Neural progenitor cell (in vitro differentiated cells): Measurements from ENCODE around the gene C2CD4C. TPM values are rescaled to one million over a fixed set of nuclear protein-coding genes. Genes with fewer than 3 reads are reported as not detected.
A peak's percentile ranks its signal among the peaks of the same experiment; 100 is the strongest.
"Not testable (repeated sequence)": the region's sequence is repeated elsewhere in the genome, so short reads cannot be mapped to it uniquely, and the experiment has no call there.

Source experiments
- DNase-seq: peaks from one replicate; pipeline ENCODE4 v3.0.0-alpha.2; 2016; ENCODE audit warnings: low spot score
- H2AFZ ChIP-seq: fragments of 200-600 bp; sonication (generic); replicated peaks from 2 replicates; pipeline ENCODE4 v1.6.1; 2016; ENCODE audit warnings: antibody characterized with exemption
- H3F3A ChIP-seq: fragments of 200-600 bp; sonication (generic); 2 replicates; pipeline ENCODE4 v1.6.1; 2016; ENCODE audit warnings: antibody characterized with exemption, low read depth
- H3K27ac ChIP-seq: fragments of 200-600 bp; sonication (generic); 2 replicates; pipeline ENCODE4 v1.5.1; 2016; ENCODE audit warnings: mild to moderate bottlenecking
- H3K27me3 ChIP-seq: fragments of 200-600 bp; sonication (generic); 2 replicates; pipeline ENCODE4 v1.6.1; 2016; ENCODE audit warnings: mild to moderate bottlenecking, moderate library complexity
- H3K36me3 ChIP-seq: fragments of 200-600 bp; sonication (generic); 2 replicates; pipeline ENCODE4 v1.5.1; 2016
- H3K4me1 ChIP-seq: fragments of 200-600 bp; sonication (generic); 2 replicates; pipeline ENCODE4 v1.6.1; 2016; ENCODE audit warnings: mixed run types
- H3K4me2 ChIP-seq: fragments of 200-600 bp; sonication (generic); 2 replicates; pipeline ENCODE4 v1.6.1; 2016
- H3K4me3 ChIP-seq: fragments of 200-600 bp; sonication (generic); 2 replicates; pipeline ENCODE4 v1.5.1; 2016
- H3K79me2 ChIP-seq: fragments of 200-600 bp; sonication (generic); 2 replicates; pipeline ENCODE4 v1.6.1; 2016; ENCODE audit warnings: low read depth
- H3K9ac ChIP-seq: fragments of 200-600 bp; sonication (generic); 2 replicates; pipeline ENCODE4 v1.6.1; 2016
- H3K9me3 ChIP-seq: fragments of 200-600 bp; sonication (generic); 2 replicates; pipeline ENCODE4 v1.5.1; 2016; ENCODE audit warnings: low read depth
- H4K20me1 ChIP-seq: fragments of 200-600 bp; sonication (generic); 2 replicates; pipeline ENCODE4 v1.6.1; 2016; ENCODE audit warnings: low read depth
- H3K27ac Mint-ChIP-seq: 3 replicates; pipeline ENCODE4 v1.8.0; 2021; ENCODE audit warnings: mixed read lengths
- H3K27me3 Mint-ChIP-seq: 2 replicates; pipeline ENCODE4 v1.8.0; 2022; ENCODE audit warnings: low read depth, mild to moderate bottlenecking, inconsistent platforms, moderate library complexity, mixed read lengths; ENCODE audit not compliant: insufficient read depth
- H3K36me3 Mint-ChIP-seq: 3 replicates; pipeline ENCODE4 v1.8.0; 2021; ENCODE audit warnings: mixed read lengths
- H3K4me1 Mint-ChIP-seq: 3 replicates; pipeline ENCODE4 v1.8.0; 2021; ENCODE audit warnings: mixed read lengths
- H3K4me3 Mint-ChIP-seq: 3 replicates; pipeline ENCODE4 v1.8.0; 2021; ENCODE audit warnings: mild to moderate bottlenecking, moderate library complexity, mixed read lengths
- H3K9me3 Mint-ChIP-seq: 3 replicates; pipeline ENCODE4 v1.8.0; 2020; ENCODE audit warnings: mixed read lengths
- EZH2 ChIP-seq: fragments of 200-600 bp; sonication (generic); IDR thresholded peaks from 2 replicates; pipeline ENCODE4 v1.6.1; 2017; ENCODE audit warnings: antibody characterized with exemption, mild to moderate bottlenecking, moderate library complexity
- EZH2phosphoT487 ChIP-seq: fragments of 200-600 bp; sonication (generic); IDR thresholded peaks from 2 replicates; pipeline ENCODE4 v1.6.1; 2017; ENCODE audit warnings: antibody characterized with exemption
- total RNA-seq: library from RNA; depleted of rRNA; stranded (reverse); fragments of >200 nt; gene quantifications from 2 replicates; pipeline ENCODE4 v1.2.3, GENCODE V29; 2015; ENCODE audit warnings: low replicate concordance
- TF ChIP-seq, protein P1 (sequence below): fragments of 200-600 bp; sonication (generic); IDR thresholded peaks from 2 replicates; pipeline ENCODE4 v1.5.1; 2017; ENCODE audit warnings: antibody characterized with exemption, mild to moderate bottlenecking

C2CD4C gene
- total RNA-seq, 1 donor from 2014 or later: 2.3 TPM

DNA sequence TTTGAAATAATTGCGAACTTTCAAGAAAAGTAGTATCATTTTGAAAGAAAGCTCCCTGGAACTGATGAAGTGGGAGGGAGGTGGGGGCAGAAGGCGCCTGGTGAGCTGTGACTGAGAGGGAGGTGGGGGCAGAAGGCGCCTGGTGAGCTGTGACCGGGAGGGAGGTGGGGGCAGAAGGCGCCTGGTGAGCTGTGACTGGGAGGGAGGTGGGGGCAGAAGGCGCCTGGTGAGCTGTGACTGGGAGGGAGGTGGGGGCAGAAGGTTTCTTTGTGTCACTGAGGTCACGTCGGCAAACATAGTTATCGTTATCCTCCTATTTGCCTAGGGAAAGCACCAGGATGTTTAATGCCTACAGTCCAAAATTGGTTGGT lies 24.2 kb downstream of the C2CD4C start:
- H3K36me3 Mint-ChIP-seq: no peaks in the 10 kb centered on the region
- Histone ChIP-seq H3K9me3 (no peaks in the 10 kb centered on the region), H3K36me3 (no peaks in the 10 kb centered on the region), H3K9ac (no peak overlapping the region), H3K4me2 (no peak overlapping the region), H2AFZ (no peak overlapping the region), H4K20me1 (no peaks in the 10 kb centered on the region), H3F3A (peaks cover 16% of the 10 kb centered on the region), H3K4me1 (peaks cover 11% of the 10 kb centered on the region), H3K4me3 (no peak overlapping the region), H3K27ac (no peak overlapping the region), H3K27me3 (peaks cover 19% of the 10 kb centered on the region), H3K79me2 (no peaks in the 10 kb centered on the region)
- peak overlapping the region; percentile 79 for H3K27ac Mint-ChIP-seq
- H3K4me3 Mint-ChIP-seq: no peak overlapping the region
- H3K4me1 Mint-ChIP-seq: peaks cover 28% of the 10 kb centered on the region
- no peak for DNase-seq
- no peak for TF ChIP-seq EZH2
- no peak for TF ChIP-seq EZH2phosphoT487
- TF ChIP-seq, protein P1, sequence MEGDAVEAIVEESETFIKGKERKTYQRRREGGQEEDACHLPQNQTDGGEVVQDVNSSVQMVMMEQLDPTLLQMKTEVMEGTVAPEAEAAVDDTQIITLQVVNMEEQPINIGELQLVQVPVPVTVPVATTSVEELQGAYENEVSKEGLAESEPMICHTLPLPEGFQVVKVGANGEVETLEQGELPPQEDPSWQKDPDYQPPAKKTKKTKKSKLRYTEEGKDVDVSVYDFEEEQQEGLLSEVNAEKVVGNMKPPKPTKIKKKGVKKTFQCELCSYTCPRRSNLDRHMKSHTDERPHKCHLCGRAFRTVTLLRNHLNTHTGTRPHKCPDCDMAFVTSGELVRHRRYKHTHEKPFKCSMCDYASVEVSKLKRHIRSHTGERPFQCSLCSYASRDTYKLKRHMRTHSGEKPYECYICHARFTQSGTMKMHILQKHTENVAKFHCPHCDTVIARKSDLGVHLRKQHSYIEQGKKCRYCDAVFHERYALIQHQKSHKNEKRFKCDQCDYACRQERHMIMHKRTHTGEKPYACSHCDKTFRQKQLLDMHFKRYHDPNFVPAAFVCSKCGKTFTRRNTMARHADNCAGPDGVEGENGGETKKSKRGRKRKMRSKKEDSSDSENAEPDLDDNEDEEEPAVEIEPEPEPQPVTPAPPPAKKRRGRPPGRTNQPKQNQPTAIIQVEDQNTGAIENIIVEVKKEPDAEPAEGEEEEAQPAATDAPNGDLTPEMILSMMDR: no peak
- peaks cover 16% of the 10 kb centered on the region for H3K27me3 Mint-ChIP-seq
- H3K9me3 Mint-ChIP-seq: peaks cover 17% of the 10 kb centered on the region

DNA sequence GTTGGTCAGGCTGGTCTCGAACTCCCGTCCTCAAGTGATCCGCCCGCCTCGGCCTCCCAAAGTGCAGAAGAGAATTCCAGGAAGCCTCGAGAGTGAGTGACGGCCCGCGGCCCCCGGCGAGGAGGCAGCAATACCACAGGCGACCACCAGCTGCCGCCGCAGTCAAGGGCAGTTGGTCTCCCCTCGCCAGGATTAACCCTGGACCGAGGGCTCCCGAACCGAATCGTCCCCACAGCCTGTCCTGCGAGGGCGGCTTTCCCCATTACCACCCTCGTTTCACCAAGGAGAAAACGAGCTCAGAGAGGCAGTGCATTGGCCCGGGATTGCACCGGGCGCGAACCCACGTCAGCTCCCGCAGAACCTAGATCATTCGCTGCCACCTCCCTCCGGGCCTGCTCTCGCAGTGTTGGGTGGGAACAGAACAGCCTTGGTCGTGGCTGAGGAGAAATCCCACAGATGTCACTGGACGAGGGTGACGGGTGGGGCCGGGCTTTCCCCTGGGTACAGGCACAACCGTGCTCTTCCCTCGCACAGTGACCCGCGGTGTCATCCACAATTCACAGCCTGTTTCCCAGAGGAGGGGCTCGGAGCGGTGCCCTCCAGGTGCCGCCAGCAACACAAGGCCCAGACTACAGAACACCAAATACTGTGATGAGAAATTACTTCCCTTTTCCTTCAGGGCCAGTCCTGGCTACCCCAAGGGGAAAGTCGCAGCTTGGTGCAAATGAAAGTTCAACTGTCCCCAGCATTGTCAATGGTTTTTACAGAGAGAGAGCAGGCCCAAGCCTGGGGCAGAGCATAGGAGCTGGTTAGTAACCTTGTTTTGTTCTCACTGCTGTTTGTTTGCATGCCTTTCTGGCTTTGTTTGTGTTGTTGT lies 24.8 kb downstream of the C2CD4C start:
- Histone ChIP-seq H3K9ac (no peak overlapping the region), H3K27ac (no peak overlapping the region), H3K79me2 (no peaks in the 10 kb centered on the region), H2AFZ (peak overlapping the region; percentile 38), H3K4me3 (no peak overlapping the region), H3F3A (peaks cover 16% of the 10 kb centered on the region), H3K36me3 (no peaks in the 10 kb centered on the region), H4K20me1 (no peaks in the 10 kb centered on the region), H3K27me3 (peaks cover 19% of the 10 kb centered on the region), H3K4me2 (no peak overlapping the region), H3K9me3 (no peaks in the 10 kb centered on the region), H3K4me1 (peaks cover 11% of the 10 kb centered on the region)
- peak overlapping the region; percentile 79 for H3K27ac Mint-ChIP-seq
- DNase-seq: peak; percentile 77
- peaks cover 25% of the 10 kb centered on the region for H3K4me1 Mint-ChIP-seq
- no peaks in the 10 kb centered on the region for H3K36me3 Mint-ChIP-seq
- peaks cover 19% of the 10 kb centered on the region for H3K27me3 Mint-ChIP-seq
- TF ChIP-seq EZH2phosphoT487: no peak
- TF ChIP-seq, protein P1: peak; percentile 72
- H3K4me3 Mint-ChIP-seq: no peak overlapping the region
- H3K9me3 Mint-ChIP-seq: peaks cover 17% of the 10 kb centered on the region

DNA sequence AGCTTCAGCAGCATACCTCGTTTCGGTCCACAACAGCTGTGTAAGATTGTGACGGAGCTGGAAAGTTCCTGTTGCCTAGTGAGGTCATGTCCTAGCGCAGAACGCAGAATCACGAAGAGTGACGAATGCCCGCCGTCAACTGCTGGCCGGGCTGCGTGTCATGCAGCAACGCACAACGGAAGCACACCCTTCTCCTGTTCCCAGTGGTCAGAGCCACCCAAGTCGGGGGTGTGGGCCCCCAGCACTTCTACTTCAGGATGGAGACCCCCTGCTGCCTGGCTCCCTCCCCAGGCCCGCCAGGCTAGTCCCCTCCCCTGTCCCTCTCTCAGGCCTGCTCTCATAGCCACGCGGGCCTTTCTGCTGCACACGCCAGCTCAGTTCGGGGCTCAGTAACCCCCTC lies 25.9 kb downstream of the C2CD4C start:
- DNase-seq: no peak
- Mint-ChIP-seq H3K27ac (no peak overlapping the region), H3K36me3 (no peaks in the 10 kb centered on the region), H3K27me3 (peaks cover 14% of the 10 kb centered on the region), H3K9me3 (peaks cover 17% of the 10 kb centered on the region), H3K4me3 (no peak overlapping the region), H3K4me1 (peaks cover 25% of the 10 kb centered on the region)
- no peaks in the 10 kb centered on the region for H3K9me3 ChIP-seq
- H3K4me3 ChIP-seq: no peak overlapping the region
- H3K79me2 ChIP-seq: no peaks in the 10 kb centered on the region
- H3K36me3 ChIP-seq: no peaks in the 10 kb centered on the region
- H4K20me1 ChIP-seq: no peaks in the 10 kb centered on the region
- H3K27ac ChIP-seq: no peak overlapping the region
- no peak overlapping the region for H3K4me2 ChIP-seq
- TF ChIP-seq, protein P1: no peak
- TF ChIP-seq EZH2: no peak
- TF ChIP-seq EZH2phosphoT487: no peak
- peaks cover 11% of the 10 kb centered on the region for H3K4me1 ChIP-seq
- H3K9ac ChIP-seq: no peak overlapping the region
- no peak overlapping the region for H2AFZ ChIP-seq
- peaks cover 16% of the 10 kb centered on the region for H3F3A ChIP-seq
- H3K27me3 ChIP-seq: peaks cover 19% of the 10 kb centered on the region

DNA sequence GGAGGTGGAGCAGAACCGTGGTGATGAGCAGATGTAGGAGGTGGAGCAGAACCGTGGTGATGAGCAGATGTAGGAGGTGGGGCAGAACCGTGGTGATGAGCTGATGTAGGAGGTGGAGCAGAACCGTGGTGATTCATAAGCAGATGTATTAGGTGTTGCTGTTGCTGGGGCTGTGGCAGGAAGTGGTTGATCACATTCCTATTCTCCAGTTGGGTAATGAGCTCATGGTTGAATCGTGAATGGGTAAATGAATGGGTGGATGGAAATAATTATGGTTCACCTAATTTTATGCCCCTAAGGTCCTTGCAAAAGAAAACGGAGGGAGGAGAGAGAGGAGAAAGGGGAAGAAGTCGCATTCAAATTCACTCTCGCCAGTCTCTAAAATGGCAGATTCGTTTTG lies 26.4 kb downstream of the C2CD4C start:
- H3K4me2 ChIP-seq, DNase-seq, H4K20me1 ChIP-seq: not testable (repeated sequence)

DNA sequence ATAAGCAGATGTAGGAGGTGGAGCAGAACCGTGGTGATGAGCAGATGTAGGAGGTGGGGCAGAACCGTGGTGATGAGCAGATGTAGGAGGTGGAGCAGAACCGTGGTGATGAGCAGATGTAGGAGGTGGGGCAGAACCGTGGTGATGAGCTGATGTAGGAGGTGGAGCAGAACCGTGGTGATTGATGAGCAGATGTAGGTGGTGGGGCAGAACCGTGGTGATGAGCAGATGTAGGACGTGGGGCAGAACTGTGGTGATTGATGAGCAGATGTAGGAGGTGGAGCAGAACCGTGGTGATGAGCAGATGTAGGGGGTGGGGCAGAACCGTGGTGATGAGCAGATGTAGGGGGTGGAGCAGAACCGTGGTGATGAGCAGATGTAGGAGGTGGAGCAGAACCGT lies 27.0 kb downstream of the C2CD4C start:
- H3K27ac ChIP-seq, H3K27ac Mint-ChIP-seq, H3K9ac ChIP-seq, H3K79me2 ChIP-seq, H3K4me1 ChIP-seq, H4K20me1 ChIP-seq, H3K36me3 ChIP-seq, H3K4me3 Mint-ChIP-seq, H3K4me3 ChIP-seq, H3K9me3 ChIP-seq, H2AFZ ChIP-seq, DNase-seq, H3K36me3 Mint-ChIP-seq, H3K4me2 ChIP-seq: not testable (repeated sequence)
- peaks cover 19% of the 10 kb centered on the region for H3F3A ChIP-seq
- peaks cover 19% of the 10 kb centered on the region for H3K27me3 ChIP-seq
- peaks cover 22% of the 10 kb centered on the region for H3K4me1 Mint-ChIP-seq
- peaks cover 17% of the 10 kb centered on the region for H3K9me3 Mint-ChIP-seq
- H3K27me3 Mint-ChIP-seq: peaks cover 15% of the 10 kb centered on the region

More for the DNA sequence above, 26.4 kb downstream of the C2CD4C start:
- Mint-ChIP-seq H3K9me3 (peaks cover 17% of the 10 kb centered on the region), H3K27me3 (peaks cover 17% of the 10 kb centered on the region), H3K4me1 (peaks cover 24% of the 10 kb centered on the region)
- H3K4me3 ChIP-seq, H3K36me3 Mint-ChIP-seq, H3K9ac ChIP-seq, H2AFZ ChIP-seq, H3K27ac Mint-ChIP-seq, H3K36me3 ChIP-seq, H3K9me3 ChIP-seq, H3K4me3 Mint-ChIP-seq, H3K27ac ChIP-seq, H3K4me1 ChIP-seq, H3K79me2 ChIP-seq: not testable (repeated sequence)
- Histone ChIP-seq H3F3A (peaks cover 19% of the 10 kb centered on the region), H3K27me3 (peaks cover 19% of the 10 kb centered on the region)
